Activated B cell treated with CpG ODN at 0.5 μM for 24 hours (primary cell): ENCODE data around the gene TKTL1. TPM values are rescaled to one million over a fixed set of nuclear protein-coding genes. Genes with fewer than 3 reads are reported as not detected.
A peak's percentile ranks its signal among the peaks of the same experiment; 100 is the strongest.

ENCODE experiments used
- ATAC-seq: fragments of 200-7000 bp; cut with Tn5 transposase; one replicate; pipeline ENCODE4 v1.10.0; 2021; ENCODE audit warnings: low read depth, mild to moderate bottlenecking, moderate library complexity
- CTCF ChIA-PET: fragments of 350-600 bp; sonication (Branson Sonifier 250); formaldehyde crosslinking; loops from one replicate; lab custom pipeline; 2021; ENCODE audit warnings: antibody characterized with exemption; lab: Charles Lee
- POLR2A ChIA-PET: fragments of 350-600 bp; sonication (Branson Sonifier 250); formaldehyde crosslinking; loops from one replicate; lab custom pipeline; 2021; ENCODE audit warnings: antibody characterized with exemption; lab: Charles Lee
- DNase-seq: peaks from one replicate; pipeline ENCODE4 v3.0.0; 2022
- H3K27ac Mint-ChIP-seq: one replicate; pipeline ENCODE4 v1.8.0; 2020; ENCODE audit warnings: mixed read lengths
- H3K27me3 Mint-ChIP-seq: one replicate; pipeline ENCODE4 v1.8.0; 2021; ENCODE audit warnings: mixed read lengths
- H3K36me3 Mint-ChIP-seq: one replicate; pipeline ENCODE4 v1.8.0; 2021; ENCODE audit warnings: low read depth, mixed read lengths
- H3K4me1 Mint-ChIP-seq: one replicate; pipeline ENCODE4 v1.8.0; 2021; ENCODE audit warnings: mixed read lengths
- H3K4me3 Mint-ChIP-seq: one replicate; pipeline ENCODE4 v1.8.0; 2020; ENCODE audit warnings: mild to moderate bottlenecking, mixed read lengths
- H3K9me3 Mint-ChIP-seq: one replicate; pipeline ENCODE4 v1.8.0; 2020; ENCODE audit warnings: mixed read lengths
- intact Hi-C: fragments of 100-400 bp; cut with micrococcal nuclease; formaldehyde crosslinking; loops from one replicate; pipeline ENCODE4 v1.15.1; 2024
- total RNA-seq: library from RNA; stranded (reverse); gene quantifications from 2 replicates; pipeline ENCODE4 v1.2.3, GENCODE V29; 2022
- TF ChIP-seq, protein P1 (sequence below): fragments of 200-600 bp; IDR thresholded peaks from one replicate; pipeline ENCODE4 v1.8.0; 2022; ENCODE audit warnings: antibody characterized with exemption, mild to moderate bottlenecking

Gene TKTL1
- total RNA-seq, 1 donor from 2014 or later = not detected

DNA sequence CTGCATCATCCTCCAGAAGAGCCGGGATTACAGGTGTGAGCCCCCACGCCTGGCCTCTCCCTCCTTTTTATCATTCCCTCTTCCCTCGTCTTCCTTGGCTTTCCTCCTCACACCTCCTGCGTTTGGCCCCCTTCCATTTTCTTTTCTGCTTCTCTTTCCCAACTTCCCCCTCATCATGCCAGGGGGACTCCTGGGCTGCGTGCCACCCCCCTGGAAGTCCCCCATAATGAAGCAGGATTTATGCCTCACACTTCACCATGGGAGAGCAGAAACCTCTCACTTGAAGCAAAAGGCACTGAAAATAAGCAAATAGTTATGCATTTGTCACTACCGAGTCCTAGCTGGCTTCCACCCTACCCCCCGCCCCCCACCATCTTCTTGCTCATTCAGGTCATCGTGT is 7.9 kb downstream of the TKTL1 start:
- no peaks in the 10 kb centered on the region for H3K36me3 Mint-ChIP-seq
- H3K4me1 Mint-ChIP-seq = peaks cover 46% of the 10 kb centered on the region
- H3K9me3 Mint-ChIP-seq = no peaks in the 10 kb centered on the region
- H3K4me3 Mint-ChIP-seq = no peak overlapping the region
- no peaks in the 10 kb centered on the region for H3K27me3 Mint-ChIP-seq
- DNase-seq (no peak), ATAC-seq (no peak)
- H3K27ac Mint-ChIP-seq = no peak overlapping the region
- intact Hi-C loops = no loop called here
- TF ChIP-seq, protein P1, sequence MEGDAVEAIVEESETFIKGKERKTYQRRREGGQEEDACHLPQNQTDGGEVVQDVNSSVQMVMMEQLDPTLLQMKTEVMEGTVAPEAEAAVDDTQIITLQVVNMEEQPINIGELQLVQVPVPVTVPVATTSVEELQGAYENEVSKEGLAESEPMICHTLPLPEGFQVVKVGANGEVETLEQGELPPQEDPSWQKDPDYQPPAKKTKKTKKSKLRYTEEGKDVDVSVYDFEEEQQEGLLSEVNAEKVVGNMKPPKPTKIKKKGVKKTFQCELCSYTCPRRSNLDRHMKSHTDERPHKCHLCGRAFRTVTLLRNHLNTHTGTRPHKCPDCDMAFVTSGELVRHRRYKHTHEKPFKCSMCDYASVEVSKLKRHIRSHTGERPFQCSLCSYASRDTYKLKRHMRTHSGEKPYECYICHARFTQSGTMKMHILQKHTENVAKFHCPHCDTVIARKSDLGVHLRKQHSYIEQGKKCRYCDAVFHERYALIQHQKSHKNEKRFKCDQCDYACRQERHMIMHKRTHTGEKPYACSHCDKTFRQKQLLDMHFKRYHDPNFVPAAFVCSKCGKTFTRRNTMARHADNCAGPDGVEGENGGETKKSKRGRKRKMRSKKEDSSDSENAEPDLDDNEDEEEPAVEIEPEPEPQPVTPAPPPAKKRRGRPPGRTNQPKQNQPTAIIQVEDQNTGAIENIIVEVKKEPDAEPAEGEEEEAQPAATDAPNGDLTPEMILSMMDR = no peak
- ChIA-PET POLR2A (no interaction called here), CTCF (no interaction called here)

DNA sequence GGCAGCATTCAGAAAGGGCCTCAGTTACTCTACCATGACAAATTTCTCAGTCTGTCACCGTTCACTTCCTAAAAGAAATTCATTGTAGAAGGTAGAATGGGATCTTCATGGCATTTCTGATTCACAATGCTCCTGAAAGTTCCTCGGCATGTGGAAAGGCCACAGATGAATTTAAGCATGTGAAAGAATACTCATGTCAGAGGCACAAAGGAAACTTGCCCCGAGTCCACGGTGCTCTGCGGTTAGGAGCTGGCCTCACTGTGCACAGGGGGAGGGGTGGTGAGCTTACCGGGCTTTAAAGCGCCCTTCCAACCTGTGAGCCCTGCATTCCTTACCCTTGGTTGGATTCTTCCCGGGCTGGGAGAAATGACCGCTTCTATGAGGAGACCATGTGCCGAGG is 9.3 kb downstream of the TKTL1 start:
- TF ChIP-seq, protein P1 = no peak
- intact Hi-C loops = no loop called here
- CTCF ChIA-PET = interaction anchor here (1.2 kb wide), 1 partner anchor 168 kb away, joined by 4 read pairs; no protein-coding TSS in a partner anchor
- H3K9me3 Mint-ChIP-seq = no peaks in the 10 kb centered on the region
- no peaks in the 10 kb centered on the region for H3K27me3 Mint-ChIP-seq
- H3K4me1 Mint-ChIP-seq = peaks cover 45% of the 10 kb centered on the region
- no peak for ATAC-seq
- no peak for DNase-seq
- H3K27ac Mint-ChIP-seq = no peak overlapping the region
- POLR2A ChIA-PET = interaction anchor here (0.6 to 1.1 kb wide), 2 partner anchors 66 to 223 kb away, joined by 3 read pairs; no protein-coding TSS in a partner anchor
- no peak overlapping the region for H3K4me3 Mint-ChIP-seq
- H3K36me3 Mint-ChIP-seq = no peaks in the 10 kb centered on the region

DNA sequence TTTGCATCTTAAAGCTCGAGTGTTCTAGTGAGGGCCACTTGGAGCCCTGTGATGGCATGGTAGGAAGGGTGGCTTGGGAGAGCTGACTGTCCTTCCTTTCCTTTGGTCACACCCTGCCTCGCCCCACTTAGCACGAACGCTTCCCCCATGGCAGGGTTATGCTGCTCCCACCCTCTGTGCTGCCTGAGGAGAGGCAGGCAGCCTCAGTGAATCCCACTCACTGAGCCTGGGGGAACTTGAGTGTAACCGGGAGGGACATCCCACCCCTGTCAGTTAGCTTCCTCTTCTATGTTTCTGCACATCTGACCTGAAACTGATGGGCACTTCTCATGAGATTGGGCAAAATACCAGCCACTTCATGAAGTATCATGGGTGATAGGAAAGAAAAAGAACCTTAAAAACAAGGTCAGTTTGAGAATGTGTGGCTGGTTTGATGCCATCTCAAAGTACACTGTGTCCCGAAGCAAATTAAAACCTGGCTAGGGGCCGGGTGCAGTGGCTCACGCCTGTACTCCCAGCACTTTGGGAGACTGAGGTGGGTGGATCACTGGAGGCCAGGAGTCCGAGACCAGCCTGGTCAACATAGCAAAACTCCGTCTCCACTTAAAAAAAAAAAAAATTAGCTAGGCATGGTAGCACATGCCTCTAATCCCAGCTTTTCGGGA is 10.1 kb downstream of the TKTL1 start:
- ATAC-seq (no peak), DNase-seq (no peak)
- TF ChIP-seq, protein P1 = no peak
- ChIA-PET POLR2A (interaction anchor here (0.6 to 1.1 kb wide), 2 partner anchors 65 to 224 kb away, joined by 3 read pairs; no protein-coding TSS in a partner anchor), CTCF (interaction anchor here (1.2 kb wide), 1 partner anchor 21 kb away, joined by 3 read pairs; no protein-coding TSS in a partner anchor)
- Mint-ChIP-seq H3K36me3 (no peaks in the 10 kb centered on the region), H3K27ac (peak overlapping the region; percentile 63), H3K4me3 (peak overlapping the region; percentile 64), H3K9me3 (no peaks in the 10 kb centered on the region), H3K27me3 (no peaks in the 10 kb centered on the region), H3K4me1 (peaks cover 44% of the 10 kb centered on the region)
- intact Hi-C loops = no loop called here

DNA sequence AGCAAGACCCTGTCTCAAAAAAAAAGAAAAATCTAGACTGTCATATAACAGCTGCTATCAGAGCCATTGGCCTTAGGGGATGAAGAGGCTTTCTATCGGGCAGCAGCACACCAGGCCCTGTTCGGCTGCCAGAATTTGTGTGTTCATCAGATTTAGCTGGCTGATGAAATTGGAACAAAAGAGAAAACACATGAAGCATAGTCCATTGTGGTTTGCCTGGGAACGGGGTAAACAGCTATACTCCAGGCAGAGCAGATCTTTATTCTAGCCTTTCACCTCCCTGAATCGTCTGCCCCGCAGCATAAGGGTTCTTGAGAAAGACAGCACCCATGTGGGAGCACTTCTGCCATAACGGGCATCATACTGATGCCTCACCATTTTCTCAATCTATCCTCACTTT is 11.6 kb downstream of the TKTL1 start:
- peaks cover 44% of the 10 kb centered on the region for H3K4me1 Mint-ChIP-seq
- H3K27ac Mint-ChIP-seq = no peak overlapping the region
- H3K27me3 Mint-ChIP-seq = no peaks in the 10 kb centered on the region
- H3K4me3 Mint-ChIP-seq = no peak overlapping the region
- TF ChIP-seq, protein P1 = no peak
- intact Hi-C loops = no loop called here
- DNase-seq (no peak), ATAC-seq (no peak)
- CTCF ChIA-PET = interaction anchor here (1.2 to 2.5 kb wide), 3 partner anchors 9 to 169 kb away, joined by 3 to 22 read pairs (median 11); no protein-coding TSS in a partner anchor
- no peaks in the 10 kb centered on the region for H3K36me3 Mint-ChIP-seq
- POLR2A ChIA-PET = no interaction called here
- no peaks in the 10 kb centered on the region for H3K9me3 Mint-ChIP-seq

DNA sequence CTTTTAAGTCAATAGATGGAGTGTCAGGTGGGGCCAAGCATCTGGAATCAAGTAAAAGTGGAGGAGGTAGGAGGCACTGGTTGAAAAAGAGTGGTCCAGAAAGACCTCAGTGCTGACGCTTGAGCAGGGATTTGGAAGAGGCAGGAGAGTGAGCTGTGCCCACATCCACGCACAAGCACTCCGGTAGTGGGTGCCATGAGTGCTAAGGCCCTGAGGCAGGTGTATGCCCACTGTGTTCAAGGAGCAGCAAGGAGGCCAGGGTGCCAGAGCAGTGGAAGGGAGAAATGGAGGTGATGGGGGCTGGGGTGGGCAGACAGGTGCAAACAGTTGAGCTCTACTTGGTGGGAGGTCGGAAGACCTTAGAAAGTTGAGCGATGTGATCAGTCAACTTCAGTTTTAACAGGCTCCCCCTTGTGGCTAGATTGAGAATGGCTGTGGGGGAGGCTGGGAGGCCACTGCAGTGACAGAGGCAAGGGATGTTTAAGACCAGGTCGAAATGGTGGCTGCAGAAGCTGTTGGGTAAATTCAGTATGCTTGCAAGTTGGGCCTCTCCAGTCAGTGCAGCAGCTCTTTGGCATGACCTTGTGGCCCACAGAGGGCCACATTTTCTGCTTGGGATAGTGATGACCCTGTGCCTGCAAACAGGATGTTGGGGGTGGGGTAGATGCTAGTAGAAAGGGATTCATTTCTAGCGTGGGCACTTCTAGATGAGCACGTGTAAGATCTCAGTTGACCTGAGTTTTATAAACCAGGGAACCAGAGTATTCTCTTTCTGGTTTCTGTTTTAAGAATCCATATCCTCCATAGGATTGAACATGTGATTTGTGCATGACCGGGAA is 12.7 kb downstream of the TKTL1 start:
- Mint-ChIP-seq H3K4me3 (no peak overlapping the region), H3K36me3 (no peaks in the 10 kb centered on the region), H3K4me1 (peaks cover 47% of the 10 kb centered on the region), H3K9me3 (no peaks in the 10 kb centered on the region), H3K27me3 (no peaks in the 10 kb centered on the region), H3K27ac (no peak overlapping the region)
- CTCF ChIA-PET = interaction anchor here (0.9 to 2.5 kb wide), 7 partner anchors 8 to 260 kb away, joined by 3 to 22 read pairs (median 3); no protein-coding TSS in a partner anchor
- intact Hi-C loops = loop anchor here (1.0 kb wide), 1 partner anchor 172 kb away; no protein-coding TSS in a partner anchor
- peak; percentile 52 for DNase-seq
- POLR2A ChIA-PET = no interaction called here
- ATAC-seq = peak; percentile 90
- TF ChIP-seq, protein P1 = no peak
